GM12864 (cell line): Measurements from ENCODE around the gene LAPTM5.
A peak's percentile ranks its signal among the peaks of the same experiment; 100 is the strongest.

Experiments used
- DNase-seq: peaks from one replicate; pipeline ENCODE4 v3.0.0-alpha.2; 2011; ENCODE audit warnings: low read depth
- H3K4me3 ChIP-seq: 2 replicates; pipeline ENCODE4 v1.5.1; 2011; ENCODE audit warnings: mild to moderate bottlenecking, low read depth, low read length, control low read depth
- CTCF ChIP-seq: IDR thresholded peaks from 2 replicates; pipeline ENCODE4 v1.5.1; 2011; ENCODE audit warnings: low read depth, mild to moderate bottlenecking, moderate library complexity, low read length, control low read depth, inconsistent platforms; ENCODE audit errors: missing control alignments

Gene LAPTM5

GRCh38 chr1:30702823-30703222 is 54.8 kb downstream of the LAPTM5 start:
- TF ChIP-seq CTCF: no peak
- DNase-seq: no peak
- H3K4me3 ChIP-seq: no peak overlapping the region

DNA sequence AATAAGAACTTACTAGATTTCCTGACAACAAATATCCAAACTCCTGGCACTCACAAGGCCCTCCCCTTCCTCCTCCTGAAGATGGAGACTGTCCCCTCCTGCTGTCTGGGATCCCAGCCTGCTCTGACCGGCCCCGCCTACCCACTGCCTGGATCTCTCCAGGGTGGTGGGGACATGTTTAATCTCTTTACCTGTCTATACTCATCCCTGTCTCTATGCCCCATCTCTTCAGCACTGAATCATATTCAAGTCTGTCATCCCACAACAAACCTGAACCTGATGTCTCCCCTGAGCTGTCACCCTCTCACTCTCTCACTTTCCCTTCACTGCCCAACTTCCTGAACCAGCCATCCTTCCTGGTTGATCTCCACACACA is 56.3 kb downstream of the LAPTM5 start:
- no peak for DNase-seq
- H3K4me3 ChIP-seq: no peak overlapping the region
- TF ChIP-seq CTCF: no peak

DNA sequence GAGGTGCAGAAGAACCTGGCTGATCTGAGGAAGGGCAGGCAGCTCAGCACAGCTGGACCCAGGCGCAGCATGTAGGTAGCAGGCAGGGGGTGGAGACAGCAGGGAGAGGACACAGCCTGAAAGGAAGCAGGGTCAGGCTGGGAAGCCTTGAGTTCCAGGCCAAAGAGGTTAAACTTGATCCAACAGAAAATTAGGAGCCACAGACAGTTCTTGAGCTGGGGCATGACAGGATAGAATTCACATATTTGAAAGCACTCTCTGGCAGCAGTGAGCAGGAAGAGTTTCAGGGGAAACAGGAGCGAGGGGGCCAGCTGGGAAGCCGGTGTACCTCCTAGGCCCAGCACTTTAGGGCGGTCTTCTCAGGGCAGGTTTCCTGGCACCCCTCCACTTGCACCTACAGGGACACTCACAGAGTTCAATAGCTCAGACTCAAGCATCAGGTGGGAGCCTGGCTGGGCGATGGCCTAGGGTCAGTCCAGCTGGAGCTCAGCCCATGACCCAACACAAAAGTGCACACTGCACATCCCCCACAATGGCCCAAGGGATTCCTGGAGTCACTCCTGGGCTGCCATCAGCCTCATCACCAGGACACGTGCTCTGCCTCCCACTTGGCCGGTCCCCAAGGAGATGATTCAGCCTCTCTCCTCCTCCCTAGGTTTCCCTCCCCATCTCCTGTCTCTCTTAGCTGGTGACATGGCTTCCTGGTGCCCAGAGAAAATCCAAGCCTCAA is 56.9 kb downstream of the LAPTM5 start:
- DNase-seq: no peak
- TF ChIP-seq CTCF: no peak

GRCh38 chr1:30699762-30700161 is 57.8 kb downstream of the LAPTM5 start:
- TF ChIP-seq CTCF: no peak
- H3K4me3 ChIP-seq: no peak overlapping the region
- DNase-seq: no peak

More for the DNA sequence above, 56.9 kb downstream of the LAPTM5 start:
- no peak overlapping the region for H3K4me3 ChIP-seq

- DNase-seq: no peak
- no peak overlapping the region for H3K4me3 ChIP-seq
- TF ChIP-seq CTCF: no peak
Observed at GRCh38 chr1:30698401-30698981, 59.1 kb downstream of the LAPTM5 start.

DNA sequence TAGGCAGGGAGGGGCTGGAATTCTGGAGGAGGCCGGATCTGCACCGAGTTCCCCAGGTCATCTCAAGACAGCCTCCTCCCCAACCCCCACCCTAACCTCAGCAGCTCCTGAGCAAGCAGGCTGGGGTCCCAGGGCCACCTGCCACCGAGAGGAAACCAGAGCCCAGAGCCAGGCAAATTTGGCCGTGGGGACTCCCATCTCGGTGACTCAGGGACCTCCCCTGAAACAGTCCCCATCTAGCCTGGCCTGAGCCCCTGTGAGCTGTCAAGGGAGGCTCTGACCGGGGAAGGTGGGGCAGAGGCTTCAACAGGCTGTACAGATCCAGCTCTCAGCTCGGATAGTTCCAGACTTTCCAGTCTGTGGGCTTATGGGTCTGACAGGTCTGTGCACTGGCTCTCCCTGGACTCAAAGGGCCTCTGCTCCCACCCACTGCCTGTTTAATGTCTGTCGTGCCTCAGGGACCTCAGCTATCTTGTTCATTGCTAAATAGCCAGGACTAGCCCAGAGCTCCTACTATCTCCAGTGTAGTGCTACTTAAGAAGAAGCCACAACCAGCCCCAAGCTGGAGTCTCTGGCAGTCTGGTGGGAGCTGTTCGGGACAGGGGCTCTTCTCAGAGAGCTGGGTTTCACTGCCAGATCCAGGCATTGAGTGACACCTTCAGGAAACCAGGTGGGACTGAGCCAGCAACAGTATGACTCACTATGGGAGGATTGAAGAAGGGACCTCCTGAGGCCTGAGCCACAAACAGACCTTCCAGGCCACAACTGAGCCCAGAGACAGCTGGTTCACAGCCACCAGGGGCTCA is 59.8 kb downstream of the LAPTM5 start:
- no peak for DNase-seq
- H3K4me3 ChIP-seq: no peak overlapping the region
- TF ChIP-seq CTCF: peak; percentile 10

GRCh38 chr1:30696831-30697230 is 60.7 kb downstream of the LAPTM5 start:
- H3K4me3 ChIP-seq: no peak overlapping the region
- no peak for TF ChIP-seq CTCF
- no peak for DNase-seq
